Measurements from ENCODE around the gene DAB2IP.

DAB2IP gene

DNA sequence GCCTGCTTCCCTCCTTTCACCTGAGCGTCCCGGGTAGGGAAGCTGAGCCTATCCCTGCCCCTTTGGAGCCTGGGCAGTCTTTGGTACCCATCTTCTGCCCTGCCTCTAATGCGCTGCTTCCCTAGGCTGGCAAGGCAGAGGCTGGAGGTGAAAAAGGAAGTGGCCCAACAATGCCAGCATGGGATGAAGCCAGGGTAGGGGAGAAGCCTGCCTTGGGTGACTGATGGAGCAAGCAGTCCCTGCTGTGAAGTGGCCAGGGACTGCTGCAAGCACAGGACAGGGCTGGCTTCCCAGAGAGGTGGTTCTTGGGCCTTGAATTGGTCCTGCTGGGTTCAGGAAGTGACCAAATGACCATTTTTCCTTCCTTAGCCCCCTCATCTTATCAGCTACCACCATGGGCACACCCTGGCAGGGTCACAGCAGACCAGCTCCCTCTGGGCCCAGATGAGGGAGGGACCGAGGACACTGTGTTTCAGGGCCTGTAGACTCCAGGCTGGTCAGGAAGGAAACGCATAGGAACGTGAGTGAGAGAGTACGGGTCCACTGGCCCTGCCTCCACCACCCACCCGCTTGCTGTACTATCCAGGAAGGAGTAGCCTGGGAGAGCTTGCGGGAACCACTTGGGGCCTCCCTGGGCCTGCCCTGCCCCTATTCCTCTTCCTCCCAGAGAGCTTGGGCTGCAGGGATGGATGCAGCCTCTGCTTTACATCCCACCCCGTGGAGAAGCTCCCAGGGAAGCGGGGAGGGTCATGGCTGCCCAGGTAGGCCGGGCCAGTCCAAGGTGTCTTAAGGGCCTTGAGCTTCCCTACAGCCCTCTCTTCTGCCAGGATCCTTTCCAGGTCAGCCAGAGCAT lies 102.6 kb downstream of the DAB2IP start:
- Histone ChIP-seq H3K4me1 (ENCODE audit: control insufficient read depth, insufficient read depth, low read length) (no peaks in the 10 kb centered on the region), H3K27ac (ENCODE audit: extremely low read depth, low read depth, low read length) (no peak overlapping the region), H3K4me3 (ENCODE audit: low read depth, low read length) (no peak overlapping the region), H3K36me3 (ENCODE audit: control insufficient read depth in 2 of 2, insufficient read depth in 1 of 2, low read length in 2 of 2) (peaks cover 0 to 19% of the 10 kb centered on the region in 2 experiments; a peak in 1 of 3 replicates), H3K9me3 (ENCODE audit: control insufficient read depth, insufficient read depth, low read depth, low read length) (no peaks in the 10 kb centered on the region)
- TF ChIP-seq, protein P1, sequence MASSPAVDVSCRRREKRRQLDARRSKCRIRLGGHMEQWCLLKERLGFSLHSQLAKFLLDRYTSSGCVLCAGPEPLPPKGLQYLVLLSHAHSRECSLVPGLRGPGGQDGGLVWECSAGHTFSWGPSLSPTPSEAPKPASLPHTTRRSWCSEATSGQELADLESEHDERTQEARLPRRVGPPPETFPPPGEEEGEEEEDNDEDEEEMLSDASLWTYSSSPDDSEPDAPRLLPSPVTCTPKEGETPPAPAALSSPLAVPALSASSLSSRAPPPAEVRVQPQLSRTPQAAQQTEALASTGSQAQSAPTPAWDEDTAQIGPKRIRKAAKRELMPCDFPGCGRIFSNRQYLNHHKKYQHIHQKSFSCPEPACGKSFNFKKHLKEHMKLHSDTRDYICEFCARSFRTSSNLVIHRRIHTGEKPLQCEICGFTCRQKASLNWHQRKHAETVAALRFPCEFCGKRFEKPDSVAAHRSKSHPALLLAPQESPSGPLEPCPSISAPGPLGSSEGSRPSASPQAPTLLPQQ (tag by site-specific recombination; IDR thresholded peaks at IDR 0.05): no peak
- TF ChIP-seq ZNF37A (tag by site-specific recombination; IDR thresholded peaks at IDR 0.05) (no peak), ZNF624 (tag by site-specific recombination; IDR thresholded peaks at IDR 0.05) (no peak), ZNF121 (tag by site-specific recombination; IDR thresholded peaks at IDR 0.05) (no peak), ZNF311 (tag by site-specific recombination; IDR thresholded peaks at IDR 0.05; ENCODE audit: borderline replicate concordance) (no peak), SETDB1 (IDR thresholded peaks at IDR 0.05; ENCODE audit: insufficient read length, low read length) (no peak), KLF10 (tag by site-specific recombination; IDR thresholded peaks at IDR 0.05) (no peak), ZNF560 (tag by site-specific recombination; IDR thresholded peaks at IDR 0.05; ENCODE audit: borderline replicate concordance) (no peak), ZNF423 (tag by site-specific recombination; IDR thresholded peaks at IDR 0.05) (no peak)
- TF ChIP-seq, protein P2, sequence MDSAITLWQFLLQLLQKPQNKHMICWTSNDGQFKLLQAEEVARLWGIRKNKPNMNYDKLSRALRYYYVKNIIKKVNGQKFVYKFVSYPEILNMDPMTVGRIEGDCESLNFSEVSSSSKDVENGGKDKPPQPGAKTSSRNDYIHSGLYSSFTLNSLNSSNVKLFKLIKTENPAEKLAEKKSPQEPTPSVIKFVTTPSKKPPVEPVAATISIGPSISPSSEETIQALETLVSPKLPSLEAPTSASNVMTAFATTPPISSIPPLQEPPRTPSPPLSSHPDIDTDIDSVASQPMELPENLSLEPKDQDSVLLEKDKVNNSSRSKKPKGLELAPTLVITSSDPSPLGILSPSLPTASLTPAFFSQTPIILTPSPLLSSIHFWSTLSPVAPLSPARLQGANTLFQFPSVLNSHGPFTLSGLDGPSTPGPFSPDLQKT (IDR thresholded peaks at IDR 0.05; ENCODE audit: borderline replicate concordance, low read depth, low read length): no peak
- TF ChIP-seq, protein P3, sequence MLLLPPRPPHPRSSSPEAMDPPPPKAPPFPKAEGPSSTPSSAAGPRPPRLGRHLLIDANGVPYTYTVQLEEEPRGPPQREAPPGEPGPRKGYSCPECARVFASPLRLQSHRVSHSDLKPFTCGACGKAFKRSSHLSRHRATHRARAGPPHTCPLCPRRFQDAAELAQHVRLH (tag by site-specific recombination; IDR thresholded peaks at IDR 0.05): no peak
- POLR2A ChIA-PET: no interaction called here
- CTCF ChIA-PET: no interaction called here

DNA sequence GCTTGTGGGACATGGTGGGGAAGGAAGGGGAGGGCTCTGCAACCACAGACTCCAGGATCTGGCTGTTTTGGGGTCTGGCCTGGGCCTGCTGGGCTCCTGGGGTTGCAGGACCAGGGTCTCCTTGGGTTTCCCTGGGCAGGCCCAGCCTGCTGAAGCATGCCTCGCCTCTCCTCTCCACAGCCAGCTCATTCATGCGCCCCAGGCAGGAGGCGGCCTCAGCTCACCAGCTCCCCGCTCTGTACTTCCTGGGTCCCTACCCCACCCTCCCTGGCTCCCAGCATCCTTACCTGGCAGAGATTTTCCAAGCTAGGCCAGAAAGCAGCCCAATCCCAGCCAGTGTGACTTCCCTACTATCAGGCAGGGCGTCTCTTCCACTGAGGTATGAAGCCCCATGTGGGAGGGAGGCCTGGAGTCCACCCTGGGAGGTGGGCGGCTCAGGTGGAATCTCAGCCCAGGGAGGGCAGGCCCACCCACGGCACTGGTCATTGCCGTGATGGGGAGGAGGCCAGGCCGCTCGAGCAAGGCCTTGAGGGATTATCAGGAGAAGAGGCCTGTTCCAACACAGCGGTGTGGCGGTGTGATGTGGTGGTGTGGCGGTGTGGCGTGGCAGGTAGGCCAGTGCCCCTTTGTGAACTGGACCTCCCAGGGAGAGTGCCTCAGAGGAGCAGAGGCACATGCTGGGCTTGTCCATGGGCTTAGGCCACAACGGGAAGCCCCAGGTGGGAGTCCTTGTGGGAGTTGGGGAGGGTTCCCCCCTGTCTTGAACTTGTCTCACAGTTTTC lies 103.4 kb downstream of the DAB2IP start:
- H3K9me3 ChIP-seq (ENCODE audit: control insufficient read depth, insufficient read depth, low read depth, low read length): no peaks in the 10 kb centered on the region
- H3K4me1 ChIP-seq (ENCODE audit: control insufficient read depth, insufficient read depth, low read length): no peaks in the 10 kb centered on the region
- POLR2A ChIA-PET: no interaction called here
- no peak overlapping the region for H3K4me3 ChIP-seq (ENCODE audit: low read depth, low read length)
- H3K36me3 ChIP-seq (ENCODE audit: control insufficient read depth in 2 of 2, insufficient read depth in 1 of 2, low read length in 2 of 2): peaks cover 0 to 21% of the 10 kb centered on the region in 2 experiments; a peak in 1 of 3 replicates
- H3K27ac ChIP-seq (ENCODE audit: extremely low read depth, low read depth, low read length): no peak overlapping the region
- no peak for TF ChIP-seq PRDM1 (tag by site-specific recombination; IDR thresholded peaks at IDR 0.05)
- TF ChIP-seq ZFHX2 (tag by site-specific recombination; conservative IDR thresholded peaks at IDR 0.05): peak; percentile 48
- no peak for TF ChIP-seq ZNF391 (tag by site-specific recombination; IDR thresholded peaks at IDR 0.05; ENCODE audit: borderline replicate concordance, low read depth)
- TF ChIP-seq GLIS1 (tag by site-specific recombination; IDR thresholded peaks at IDR 0.05): peak; percentile 92
- TF ChIP-seq, protein P4, sequence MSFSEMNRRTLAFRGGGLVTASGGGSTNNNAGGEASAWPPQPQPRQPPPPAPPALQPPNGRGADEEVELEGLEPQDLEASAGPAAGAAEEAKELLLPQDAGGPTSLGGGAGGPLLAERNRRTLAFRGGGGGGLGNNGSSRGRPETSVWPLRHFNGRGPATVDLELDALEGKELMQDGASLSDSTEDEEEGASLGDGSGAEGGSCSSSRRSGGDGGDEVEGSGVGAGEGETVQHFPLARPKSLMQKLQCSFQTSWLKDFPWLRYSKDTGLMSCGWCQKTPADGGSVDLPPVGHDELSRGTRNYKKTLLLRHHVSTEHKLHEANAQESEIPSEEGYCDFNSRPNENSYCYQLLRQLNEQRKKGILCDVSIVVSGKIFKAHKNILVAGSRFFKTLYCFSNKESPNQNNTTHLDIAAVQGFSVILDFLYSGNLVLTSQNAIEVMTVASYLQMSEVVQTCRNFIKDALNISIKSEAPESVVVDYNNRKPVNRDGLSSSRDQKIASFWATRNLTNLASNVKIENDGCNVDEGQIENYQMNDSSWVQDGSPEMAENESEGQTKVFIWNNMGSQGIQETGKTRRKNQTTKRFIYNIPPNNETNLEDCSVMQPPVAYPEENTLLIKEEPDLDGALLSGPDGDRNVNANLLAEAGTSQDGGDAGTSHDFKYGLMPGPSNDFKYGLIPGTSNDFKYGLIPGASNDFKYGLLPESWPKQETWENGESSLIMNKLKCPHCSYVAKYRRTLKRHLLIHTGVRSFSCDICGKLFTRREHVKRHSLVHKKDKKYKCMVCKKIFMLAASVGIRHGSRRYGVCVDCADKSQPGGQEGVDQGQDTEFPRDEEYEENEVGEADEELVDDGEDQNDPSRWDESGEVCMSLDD (tag by site-specific recombination; IDR thresholded peaks at IDR 0.05): no peak
- TF ChIP-seq EGR2 (tag by site-specific recombination; IDR thresholded peaks at IDR 0.05; ENCODE audit: low read depth): peak; percentile 21; the same call in 1 of the 2 replicates
- TF ChIP-seq, protein P5, sequence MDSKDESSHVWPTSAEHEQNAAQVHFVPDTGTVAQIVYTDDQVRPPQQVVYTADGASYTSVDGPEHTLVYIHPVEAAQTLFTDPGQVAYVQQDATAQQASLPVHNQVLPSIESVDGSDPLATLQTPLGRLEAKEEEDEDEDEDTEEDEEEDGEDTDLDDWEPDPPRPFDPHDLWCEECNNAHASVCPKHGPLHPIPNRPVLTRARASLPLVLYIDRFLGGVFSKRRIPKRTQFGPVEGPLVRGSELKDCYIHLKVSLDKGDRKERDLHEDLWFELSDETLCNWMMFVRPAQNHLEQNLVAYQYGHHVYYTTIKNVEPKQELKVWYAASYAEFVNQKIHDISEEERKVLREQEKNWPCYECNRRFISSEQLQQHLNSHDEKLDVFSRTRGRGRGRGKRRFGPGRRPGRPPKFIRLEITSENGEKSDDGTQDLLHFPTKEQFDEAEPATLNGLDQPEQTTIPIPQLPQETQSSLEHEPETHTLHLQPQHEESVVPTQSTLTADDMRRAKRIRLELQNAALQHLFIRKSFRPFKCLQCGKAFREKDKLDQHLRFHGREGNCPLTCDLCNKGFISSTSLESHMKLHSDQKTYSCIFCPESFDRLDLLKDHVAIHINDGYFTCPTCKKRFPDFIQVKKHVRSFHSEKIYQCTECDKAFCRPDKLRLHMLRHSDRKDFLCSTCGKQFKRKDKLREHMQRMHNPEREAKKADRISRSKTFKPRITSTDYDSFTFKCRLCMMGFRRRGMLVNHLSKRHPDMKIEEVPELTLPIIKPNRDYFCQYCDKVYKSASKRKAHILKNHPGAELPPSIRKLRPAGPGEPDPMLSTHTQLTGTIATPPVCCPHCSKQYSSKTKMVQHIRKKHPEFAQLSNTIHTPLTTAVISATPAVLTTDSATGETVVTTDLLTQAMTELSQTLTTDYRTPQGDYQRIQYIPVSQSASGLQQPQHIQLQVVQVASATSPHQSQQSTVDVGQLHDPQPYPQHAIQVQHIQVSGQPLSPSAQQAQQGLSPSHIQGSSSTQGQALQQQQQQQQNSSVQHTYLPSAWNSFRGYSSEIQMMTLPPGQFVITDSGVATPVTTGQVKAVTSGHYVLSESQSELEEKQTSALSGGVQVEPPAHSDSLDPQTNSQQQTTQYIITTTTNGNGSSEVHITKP (tag by site-specific recombination; IDR thresholded peaks at IDR 0.05): peak; percentile 65
- peak; percentile 72 for TF ChIP-seq ZIC2 (tag by site-specific recombination; IDR thresholded peaks at IDR 0.05)
- CTCF ChIA-PET: interaction anchor here (1.1 kb wide), 1 partner anchor 11 kb away, joined by 3 read pairs; no protein-coding TSS in a partner anchor
